C1 segment of cervical spinal cord (tissue), 14 donors: Measurements from ENCODE around the gene PTPN9.
A peak's percentile ranks its signal among the peaks of the same experiment; 100 is the strongest.
"Not testable (repeated sequence)": the region's sequence is repeated elsewhere in the genome, so short reads cannot be mapped to it uniquely, and the experiment has no call there.

ENCODE experiments used
- DNase-seq, 14 donors: peaks; one replicate each; lab custom pipeline; 2025; lab: John Stamatoyannopoulos, UW

PTPN9 gene

GRCh38 chr15:75583701-75584100 lies 4.6 kb upstream of the PTPN9 start:
- DNase-seq: no peak

DNA sequence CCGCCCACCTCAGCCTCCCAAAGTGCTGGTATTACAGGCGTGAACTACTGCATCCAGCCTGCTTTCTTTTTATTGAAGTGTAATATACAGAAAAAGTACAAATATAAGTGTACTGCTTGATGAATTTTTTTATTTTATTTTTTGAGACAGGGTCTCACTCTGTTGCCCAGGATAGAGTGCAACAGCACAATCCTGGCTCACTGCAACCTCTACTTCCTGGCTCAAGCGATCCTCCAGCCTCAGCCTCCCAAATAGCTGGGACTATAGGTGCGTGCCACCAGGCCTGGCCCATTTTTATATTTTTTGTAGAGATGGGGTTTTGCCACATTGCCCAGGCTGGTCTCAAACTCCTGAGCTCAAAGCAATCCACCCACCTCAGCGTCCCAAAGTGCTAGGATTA lies 3.8 kb upstream of the PTPN9 start:
- DNase-seq: not testable (repeated sequence)

- DNase-seq: peak in 10 of 14 donors; percentile 20 to 70 (median 41)
Measured at GRCh38 chr15:75578173-75578947, 755 bp downstream of the PTPN9 start.

- DNase-seq: peak in 7 of 14 donors; percentile 8 to 55 (median 32)
Measured at GRCh38 chr15:75577401-75578172, 1.5 kb downstream of the PTPN9 start.

DNA sequence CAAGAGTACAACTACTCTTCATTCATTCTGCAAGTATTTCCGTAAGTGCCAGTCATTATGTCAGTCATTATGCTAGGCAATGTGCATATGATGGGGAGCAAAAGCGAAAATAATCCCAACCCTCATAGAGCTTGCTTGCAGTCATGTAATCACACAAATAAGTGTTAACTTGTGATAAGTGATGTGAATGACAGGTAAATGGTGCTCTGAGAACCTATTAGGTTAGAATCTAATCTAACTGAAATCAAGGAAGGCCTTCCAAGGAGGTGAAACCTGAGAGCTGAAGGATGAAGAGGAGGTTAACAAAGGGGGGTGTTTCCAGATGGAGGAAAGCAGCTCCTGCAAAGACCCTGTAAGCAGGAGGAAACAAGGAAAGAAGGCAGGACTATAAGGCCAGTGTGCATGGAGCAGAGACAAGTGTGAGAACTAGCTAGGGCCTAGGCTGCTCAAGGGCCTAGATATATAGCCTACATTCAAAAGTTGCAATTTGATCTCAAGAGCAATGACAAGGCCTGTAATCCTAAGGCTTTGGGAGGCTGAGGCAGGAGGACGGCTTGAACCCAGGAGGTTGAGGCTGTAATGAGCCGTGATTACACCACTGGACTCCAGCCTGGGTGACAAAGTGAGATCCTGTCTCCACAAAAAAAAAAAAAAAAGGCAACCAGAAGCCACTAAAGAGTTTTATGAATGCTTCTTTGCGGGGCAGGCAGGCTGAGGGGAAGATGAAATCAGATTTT lies 5.3 kb downstream of the PTPN9 start:
- DNase-seq: no peak

DNA sequence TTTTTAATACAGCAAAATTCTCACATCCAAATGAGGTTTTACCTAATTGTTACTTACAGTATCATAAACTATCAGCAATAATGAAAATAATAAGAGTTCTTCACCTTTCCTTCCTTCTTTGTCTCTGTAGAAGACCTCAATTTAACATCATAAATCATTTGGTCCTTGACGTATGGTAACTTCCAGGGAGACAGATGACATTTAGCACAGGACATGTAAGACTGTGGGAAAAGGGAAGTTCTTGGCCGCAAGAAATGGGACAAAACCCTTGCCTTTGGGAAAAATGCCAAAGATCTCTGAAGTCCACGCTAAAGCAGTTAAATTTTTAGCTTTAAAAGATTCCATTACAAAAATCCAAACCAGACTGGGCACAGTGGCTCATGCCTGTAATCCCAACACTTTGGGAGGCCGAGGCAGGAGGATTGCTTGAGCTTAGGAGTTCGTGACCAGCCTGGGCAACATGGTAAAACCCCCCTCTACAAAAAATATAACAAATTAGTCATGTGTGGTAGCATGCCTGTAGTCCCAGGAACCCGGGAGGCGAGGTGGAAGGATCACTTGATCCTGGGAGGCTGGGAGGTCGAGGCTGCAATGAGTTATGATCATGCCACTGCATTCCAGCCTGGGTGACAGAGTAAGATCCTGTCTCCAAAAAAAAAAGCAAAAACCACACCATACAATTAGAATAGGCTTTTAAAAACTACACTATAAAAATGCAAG lies 8.8 kb downstream of the PTPN9 start:
- DNase-seq: no peak

DNA sequence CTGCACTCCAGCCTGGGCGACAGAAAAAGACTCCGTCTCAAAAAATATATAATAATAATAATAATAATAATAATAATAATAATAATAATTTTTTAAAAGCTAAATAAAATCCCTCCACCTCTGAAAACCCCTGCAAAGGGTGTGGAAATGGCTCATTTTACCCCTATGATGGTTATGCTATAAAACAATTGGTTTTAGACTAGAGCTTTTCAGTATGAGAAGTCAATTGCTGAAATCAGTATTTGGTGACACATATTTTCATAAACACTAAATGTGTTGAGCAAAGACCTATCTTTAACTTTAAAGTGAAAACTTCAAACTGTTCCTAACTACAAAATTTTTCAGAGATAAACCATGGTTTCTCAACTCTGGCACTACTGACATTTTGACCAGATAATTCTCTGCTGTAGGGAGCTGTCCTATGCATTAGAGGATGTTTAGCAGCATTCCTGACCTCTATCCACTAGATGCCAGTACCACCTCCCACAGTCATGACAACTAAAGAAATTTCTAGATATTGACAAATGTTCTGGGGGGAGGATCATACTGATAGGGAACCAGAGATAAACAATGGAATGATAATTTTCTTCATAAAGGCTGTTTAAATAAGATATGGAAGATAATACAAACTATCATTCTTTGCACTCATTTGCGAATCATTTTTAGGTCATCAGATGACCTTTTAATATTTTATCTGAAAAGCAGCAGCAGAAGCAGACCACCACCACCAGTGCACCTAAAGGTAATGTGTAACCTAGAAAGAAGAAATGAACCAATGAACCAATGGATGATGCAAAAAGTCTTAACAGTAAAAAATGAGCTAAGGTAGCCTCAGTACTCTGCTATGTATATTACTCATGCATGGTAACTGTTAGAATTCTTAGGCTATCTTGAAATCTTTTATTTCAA lies 13.8 kb downstream of the PTPN9 start:
- no peak for DNase-seq

GRCh38 chr15:75561888-75562287 lies 17.2 kb downstream of the PTPN9 start:
- no peak for DNase-seq

DNA sequence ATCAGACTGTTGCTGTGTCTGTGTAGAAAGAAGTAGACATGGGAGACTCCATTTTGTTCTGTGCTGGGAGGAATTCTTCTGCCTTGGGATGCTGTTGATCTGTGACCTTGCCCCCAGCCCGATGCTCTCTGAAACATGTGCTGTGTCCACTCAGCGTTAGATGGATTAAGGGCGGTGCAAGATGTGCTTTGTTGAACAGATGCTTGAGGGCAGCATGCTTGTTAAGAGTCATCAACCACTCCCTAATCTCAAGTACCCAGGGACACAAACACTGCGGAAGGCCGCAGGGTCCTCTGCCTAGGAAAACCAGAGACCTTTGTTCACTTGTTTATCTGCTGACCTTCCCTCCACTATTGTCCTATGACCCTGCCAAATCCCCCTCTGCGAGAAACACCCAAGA lies 19.8 kb downstream of the PTPN9 start:
- DNase-seq: not testable (repeated sequence)

DNA sequence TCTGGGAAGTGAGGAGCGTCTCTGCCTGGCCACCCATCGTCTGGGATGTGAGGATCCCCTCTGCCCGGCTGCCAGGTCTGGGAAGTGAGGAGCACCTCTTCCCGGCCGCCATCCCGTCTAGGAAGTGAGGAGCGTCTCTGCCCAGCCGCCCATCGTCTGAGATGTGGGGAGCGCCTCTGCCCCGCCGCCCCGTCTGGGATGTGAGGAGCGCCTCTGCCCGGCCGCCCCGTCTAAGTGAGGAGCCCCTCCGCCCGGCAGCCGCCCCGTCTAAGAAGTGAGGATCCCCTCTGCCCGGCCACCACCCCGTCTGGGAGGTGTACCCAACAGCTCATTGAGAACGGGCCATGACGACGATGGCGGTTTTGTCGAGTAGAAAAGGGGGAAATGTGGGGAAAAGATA lies 20.2 kb downstream of the PTPN9 start:
- not testable (repeated sequence) for DNase-seq

GRCh38 chr15:75554717-75555116 lies 24.4 kb downstream of the PTPN9 start:
- DNase-seq: no peak

DNA sequence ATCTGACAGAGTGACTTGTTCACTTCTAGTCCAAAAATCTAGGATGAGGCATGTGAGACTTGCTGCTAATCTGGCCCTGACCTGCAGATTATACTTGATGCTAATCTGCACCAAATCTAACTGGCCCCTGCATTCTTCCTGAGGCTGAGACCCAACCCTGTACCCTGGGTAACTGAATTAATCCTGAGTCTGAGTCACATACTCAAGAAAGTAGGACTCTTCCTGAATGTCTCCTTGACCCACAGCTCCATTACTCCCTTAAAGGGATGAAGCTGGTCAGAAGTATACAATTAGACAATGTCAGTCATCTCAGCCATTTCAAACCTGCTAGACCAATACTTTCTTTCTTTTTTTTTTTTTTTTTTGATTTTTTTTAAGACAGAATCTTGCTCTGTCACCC lies 25.5 kb downstream of the PTPN9 start:
- DNase-seq: no peak

GRCh38 chr15:75551091-75551490 lies 28.0 kb downstream of the PTPN9 start:
- DNase-seq: no peak

DNA sequence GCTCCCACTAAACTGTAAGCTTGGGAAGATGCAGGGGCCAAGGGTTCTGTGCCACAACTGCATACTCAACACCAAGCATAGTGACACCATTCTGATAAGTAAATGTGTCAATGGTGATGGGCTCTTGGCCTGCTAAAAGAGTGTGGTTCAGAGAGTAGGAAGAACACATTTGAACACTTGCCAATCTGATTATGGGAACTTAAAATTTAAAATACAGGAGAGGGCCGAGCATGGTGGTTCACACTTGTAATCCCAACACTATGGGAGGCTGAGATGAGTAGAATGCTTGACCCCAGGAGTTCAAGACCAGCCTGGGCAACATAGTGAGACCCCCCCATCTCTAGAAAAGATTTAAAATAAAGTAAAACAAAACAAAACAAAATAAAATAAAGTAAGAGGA lies 34.1 kb downstream of the PTPN9 start:
- DNase-seq: no peak

DNA sequence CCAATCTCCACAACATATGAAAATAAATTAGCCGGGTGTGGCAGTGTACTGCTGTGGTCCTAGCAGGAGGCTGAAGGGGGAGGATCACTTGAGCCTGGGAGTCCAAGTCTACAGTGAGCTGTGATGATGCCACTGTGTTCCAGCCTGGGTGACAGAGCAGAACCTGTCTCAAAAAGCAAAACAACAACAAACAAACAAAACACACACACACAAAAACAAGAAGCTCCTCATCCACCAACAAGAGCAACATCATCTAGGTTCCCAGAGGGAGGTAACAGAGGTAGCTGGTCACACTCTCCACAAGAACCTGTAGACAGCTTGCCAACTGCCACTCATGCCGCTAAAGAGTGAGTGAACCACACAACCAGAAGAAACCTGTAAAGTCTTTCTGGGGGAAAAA lies 34.8 kb downstream of the PTPN9 start:
- DNase-seq: no peak

GRCh38 chr15:75542949-75543545 lies 36.1 kb downstream of the PTPN9 start:
- not testable (repeated sequence) for DNase-seq

- no peak for DNase-seq
Measured at GRCh38 chr15:75542386-75542797, 36.7 kb downstream of the PTPN9 start.

GRCh38 chr15:75538376-75538775 lies 40.7 kb downstream of the PTPN9 start:
- no peak for DNase-seq

DNA sequence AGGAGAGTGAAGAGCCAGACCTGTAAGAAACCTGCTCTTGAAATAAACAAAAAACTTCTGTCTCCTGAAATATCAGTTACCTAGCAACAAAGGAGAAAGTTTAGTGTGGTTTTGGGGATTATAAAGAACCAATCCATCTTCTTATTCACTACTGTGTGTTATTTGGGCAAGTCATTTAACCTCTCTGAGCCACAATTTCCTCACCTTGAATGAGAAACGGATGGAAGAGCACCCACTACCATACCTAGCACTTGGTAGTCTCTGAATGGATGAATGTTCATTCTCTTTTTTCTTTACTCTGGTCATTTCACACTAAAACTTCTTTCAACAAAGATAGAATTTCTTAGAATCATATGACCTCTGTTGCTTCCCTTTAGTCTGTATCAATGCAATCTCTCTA lies 45.2 kb downstream of the PTPN9 start:
- DNase-seq: no peak
